Non-pigmented ciliary epithelial cell (primary cell): ENCODE results near the gene WDR64.
"Not testable (repeated sequence)": the region's sequence is repeated elsewhere in the genome, so short reads cannot be mapped to it uniquely, and the experiment has no call there.

Experiments used
- DNase-seq: peaks from one replicate; pipeline ENCODE4 v3.0.0-alpha.2; 2010; ENCODE audit warnings: low read depth

The WDR64 gene

GRCh38 chr1:241701483-241702295, 49.6 kb downstream of the WDR64 start:
- DNase-seq = no peak

- DNase-seq = peak; percentile 41
These were observed 50.6 kb downstream of the WDR64 start for GRCh38 chr1:241702442-241703373.

- DNase-seq = not testable (repeated sequence)
These were observed 51.7 kb downstream of the WDR64 start for GRCh38 chr1:241703739-241704138.

GRCh38 chr1:241706257-241706656, 54.2 kb downstream of the WDR64 start:
- no peak for DNase-seq

GRCh38 chr1:241706967-241707366, 54.9 kb downstream of the WDR64 start:
- DNase-seq = no peak

- no peak for DNase-seq
These were observed 55.4 kb downstream of the WDR64 start for GRCh38 chr1:241707442-241707841.

- DNase-seq = no peak
These were observed 59.2 kb downstream of the WDR64 start for GRCh38 chr1:241711326-241711725.

GRCh38 chr1:241713316-241713715, 61.2 kb downstream of the WDR64 start:
- no peak for DNase-seq

GRCh38 chr1:241714321-241715218, 62.5 kb downstream of the WDR64 start:
- DNase-seq = no peak

GRCh38 chr1:241715435-241715834, 63.4 kb downstream of the WDR64 start:
- DNase-seq = no peak

GRCh38 chr1:241715956-241716355, 63.9 kb downstream of the WDR64 start:
- DNase-seq = no peak

- no peak for DNase-seq
These were observed 65.0 kb downstream of the WDR64 start for GRCh38 chr1:241716915-241717656.

- DNase-seq = no peak
These were observed 65.9 kb downstream of the WDR64 start for GRCh38 chr1:241717975-241718374.

GRCh38 chr1:241721011-241721410, 68.9 kb downstream of the WDR64 start:
- no peak for DNase-seq

GRCh38 chr1:241722947-241723346, 70.9 kb downstream of the WDR64 start:
- no peak for DNase-seq

GRCh38 chr1:241724741-241725356, 72.8 kb downstream of the WDR64 start:
- DNase-seq = no peak

- DNase-seq = no peak
These were observed 78.0 kb downstream of the WDR64 start for GRCh38 chr1:241730031-241730430.

- DNase-seq = no peak
These were observed 81.8 kb downstream of the WDR64 start for GRCh38 chr1:241733899-241734298.

- DNase-seq = no peak
These were observed 82.5 kb downstream of the WDR64 start for GRCh38 chr1:241734533-241734932.

GRCh38 chr1:241735493-241735926, 83.4 kb downstream of the WDR64 start:
- DNase-seq = not testable (repeated sequence)

- no peak for DNase-seq
These were observed 84.3 kb downstream of the WDR64 start for GRCh38 chr1:241736387-241736786.
